IPS-18c (cell line): ENCODE data around the gene PPM1G.
A peak's percentile ranks its signal among the peaks of the same experiment; 100 is the strongest.
"Not testable (repeated sequence)": the region's sequence is repeated elsewhere in the genome, so short reads cannot be mapped to it uniquely, and the experiment has no call there.

Experiments
- H3K4me3 ChIP-seq: 2 replicates; pipeline ENCODE4 v1.7.0; 2013; ENCODE audit warnings: low read depth, mild to moderate bottlenecking, low read length, moderate library complexity; ENCODE audit not compliant: insufficient read depth
- H3K9me3 ChIP-seq: one replicate; pipeline ENCODE4 v1.6.1; 2013; ENCODE audit warnings: mild to moderate bottlenecking, low read length, moderate library complexity; ENCODE audit not compliant: control insufficient read depth, insufficient read depth

PPM1G gene

GRCh38 chr2:27409321-27410073 is at the start of gene PPM1G:
PPM1G (minus strand) TSS chr2:27409591; CDS start chr2:27409422, 169 bp downstream.
- peak within 1 kb of the TSS; percentile 93 for H3K4me3 ChIP-seq
- peaks cover 2% of the 10 kb centered on the region for H3K9me3 ChIP-seq

DNA sequence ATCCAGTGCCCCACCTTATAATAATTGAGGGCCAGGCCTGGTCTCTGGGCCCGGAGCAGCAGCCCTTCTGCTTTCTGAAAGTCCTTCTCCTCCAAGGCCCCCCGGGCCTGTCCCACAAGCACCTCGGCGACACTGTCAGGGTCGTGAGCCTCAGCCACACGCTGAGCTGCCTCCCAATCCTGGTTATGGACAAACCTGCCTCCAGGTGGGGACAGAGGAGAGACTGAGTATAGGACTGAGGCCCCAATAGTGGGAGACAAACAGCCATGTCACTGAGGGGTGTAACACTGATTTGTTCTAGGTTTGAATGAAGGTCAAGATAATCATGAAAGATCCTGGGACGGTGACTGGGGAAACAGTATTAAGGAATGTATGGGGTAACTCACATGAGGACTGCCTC is 44.6 kb upstream of the PPM1G start:
- Histone ChIP-seq H3K9me3 (no peaks in the 10 kb centered on the region), H3K4me3 (no peak overlapping the region)

DNA sequence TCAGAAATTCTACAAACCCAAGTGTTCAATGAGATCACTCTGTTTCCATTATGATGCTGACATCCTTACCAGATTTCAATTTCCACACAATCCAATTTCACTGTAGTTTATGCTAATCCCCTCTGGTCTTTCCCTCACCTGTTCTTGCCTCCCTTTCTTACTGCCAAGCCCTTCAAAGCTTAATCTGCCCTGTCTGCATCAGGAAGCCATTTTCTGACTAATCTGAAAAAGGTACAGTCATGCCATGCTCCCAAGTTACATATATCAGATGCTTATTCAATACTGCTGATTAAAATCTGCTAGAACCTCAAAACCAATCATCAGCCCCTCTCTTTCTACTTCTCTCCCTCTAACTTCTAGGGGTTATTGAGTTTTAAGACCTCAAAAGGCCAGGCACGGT is 41.7 kb upstream of the PPM1G start:
- Histone ChIP-seq H3K4me3 (no peak overlapping the region), H3K9me3 (peaks cover 2% of the 10 kb centered on the region)

DNA sequence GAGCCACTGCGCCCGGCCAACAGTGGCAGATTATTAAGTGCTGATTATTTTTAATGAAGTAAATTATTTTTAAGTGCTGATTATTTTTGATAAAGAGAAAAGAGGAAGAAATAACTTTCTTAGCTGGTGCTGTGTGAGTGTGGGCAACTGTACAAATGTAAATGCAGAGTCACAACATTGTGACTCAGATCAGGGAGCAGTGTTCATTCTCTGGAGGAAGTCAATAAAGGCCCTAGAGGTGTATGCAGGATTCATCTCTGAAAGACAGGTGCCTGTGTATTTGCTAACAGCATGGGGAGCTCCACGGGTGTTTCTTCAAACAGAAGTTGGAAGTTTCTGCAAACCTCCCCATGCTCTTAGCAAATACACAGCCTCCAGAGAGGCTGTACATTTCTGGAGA is 39.0 kb upstream of the PPM1G start:
- H3K4me3 ChIP-seq, result no peak overlapping the region
- H3K9me3 ChIP-seq, result peaks cover 2% of the 10 kb centered on the region

DNA sequence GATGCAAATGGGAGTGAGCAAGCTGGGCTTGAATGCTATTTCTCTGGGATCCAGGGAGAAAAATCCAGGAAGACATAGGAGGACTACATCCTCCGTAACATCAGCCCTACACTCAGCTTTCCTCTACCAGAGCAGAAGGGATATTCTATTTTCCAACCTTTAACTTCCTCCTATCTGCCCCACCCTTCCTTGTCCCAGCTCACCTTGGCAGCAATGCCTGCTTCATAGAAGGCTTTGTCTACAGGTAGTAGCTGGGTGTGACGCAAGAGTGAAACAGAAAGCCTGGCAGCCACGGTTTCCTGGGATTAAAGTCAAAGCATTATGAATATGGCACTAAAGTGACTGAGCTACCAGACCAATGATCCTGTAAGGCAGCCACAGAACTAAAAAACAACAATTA is 36.7 kb upstream of the PPM1G start:
- Histone ChIP-seq H3K4me3 (no peak overlapping the region), H3K9me3 (peaks cover 2% of the 10 kb centered on the region)

DNA sequence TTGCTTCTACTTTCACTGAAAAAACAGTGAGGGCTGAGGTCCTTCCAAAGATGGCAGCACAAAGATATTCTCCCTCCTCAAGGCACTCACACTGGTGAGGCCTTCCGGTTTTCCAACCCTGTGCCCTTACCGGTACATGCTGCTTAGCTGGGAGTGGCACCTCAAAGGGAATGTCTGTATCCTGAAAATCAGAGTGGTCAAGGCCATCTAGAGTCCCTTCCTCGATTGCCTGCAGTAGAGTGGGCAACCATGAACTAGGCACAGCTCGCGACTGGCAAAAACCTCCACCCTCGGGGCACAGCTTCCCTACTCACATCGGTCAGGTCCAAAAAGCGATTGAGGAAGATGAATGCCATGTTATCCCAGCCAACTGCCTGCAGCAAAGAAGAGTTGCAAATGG is 36.2 kb upstream of the PPM1G start:
- no peak overlapping the region for H3K4me3 ChIP-seq

GRCh38 chr2:27445155-27445554 is 35.8 kb upstream of the PPM1G start:
- H3K4me3 ChIP-seq, result no peak overlapping the region
- peaks cover 2% of the 10 kb centered on the region for H3K9me3 ChIP-seq

More for the DNA sequence above, 36.2 kb upstream of the PPM1G start:
- H3K9me3 ChIP-seq, result peaks cover 2% of the 10 kb centered on the region

GRCh38 chr2:27442920-27443282 is 33.5 kb upstream of the PPM1G start:
- peak overlapping the region; percentile 63 for H3K4me3 ChIP-seq
- H3K9me3 ChIP-seq, result no peaks in the 10 kb centered on the region

GRCh38 chr2:27441958-27442919 is 32.8 kb upstream of the PPM1G start, which contains the start of gene KRTCAP3:
KRTCAP3 (plus strand) TSS chr2:27442381; CDS start chr2:27442413, 32 bp downstream.
- Histone ChIP-seq H3K4me3 (peak within 1 kb of the TSS; percentile 63), H3K9me3 (no peaks in the 10 kb centered on the region)

- no peaks in the 10 kb centered on the region for H3K9me3 ChIP-seq
- H3K4me3 ChIP-seq, result no peak overlapping the region
These were observed 32.0 kb upstream of the PPM1G start for GRCh38 chr2:27441226-27441926.

GRCh38 chr2:27435628-27436027 is 26.2 kb upstream of the PPM1G start:
- Histone ChIP-seq H3K9me3 (no peaks in the 10 kb centered on the region), H3K4me3 (no peak overlapping the region)

GRCh38 chr2:27431395-27431794 is 22.0 kb upstream of the PPM1G start:
- H3K4me3 ChIP-seq, result no peak overlapping the region
- H3K9me3 ChIP-seq, result no peaks in the 10 kb centered on the region

- H3K4me3 ChIP-seq, result peak overlapping the region; percentile 98
- no peaks in the 10 kb centered on the region for H3K9me3 ChIP-seq
These were observed 19.7 kb upstream of the PPM1G start for GRCh38 chr2:27428978-27429541.

DNA sequence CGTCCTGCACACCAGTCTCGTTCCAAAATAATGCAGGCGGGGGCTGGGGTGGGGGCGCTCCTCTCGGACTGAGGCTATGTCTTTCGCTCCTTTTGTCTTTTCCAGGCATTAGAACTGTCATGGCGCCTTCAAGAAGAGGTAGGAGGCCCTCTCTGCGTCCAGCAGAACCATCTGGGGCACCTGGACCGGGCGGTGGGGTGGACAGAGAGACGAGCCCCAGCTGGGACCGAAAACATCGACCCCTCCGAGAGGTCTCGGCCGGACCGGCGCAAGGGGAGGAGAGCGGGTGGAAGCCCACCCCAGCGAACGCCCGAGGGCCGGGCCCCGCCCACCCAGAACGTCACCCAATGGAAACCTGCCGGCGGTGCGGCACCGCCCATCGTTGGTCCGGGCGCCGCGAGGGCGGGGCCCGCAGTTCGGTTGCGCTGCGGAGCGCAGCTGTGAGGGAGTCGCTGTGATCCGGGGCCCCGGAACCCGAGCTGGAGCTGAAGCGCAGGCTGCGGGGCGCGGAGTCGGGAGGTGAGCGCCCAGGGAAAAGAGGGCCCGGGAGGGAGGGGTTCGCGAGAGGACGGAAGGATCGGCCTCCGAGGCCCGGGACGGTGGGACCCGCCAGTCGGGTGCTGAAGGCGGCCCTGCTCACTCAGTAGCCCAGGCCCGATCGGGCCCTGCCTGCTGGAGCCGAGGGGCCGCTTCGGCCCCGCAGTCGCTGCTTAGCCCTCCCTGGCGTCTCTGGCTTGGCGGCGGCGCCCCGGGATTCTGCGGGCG is 19.0 kb upstream of the PPM1G start, which contains the start of gene NRBP1:
Gene NRBP1 (plus strand): TSS at position 419 of the 765 bp plus-strand sequence. CDS start 4,643 bp downstream, outside the sequence.
- no peaks in the 10 kb centered on the region for H3K9me3 ChIP-seq
- peak within 1 kb of the TSS; percentile 98 for H3K4me3 ChIP-seq

- Histone ChIP-seq H3K9me3 (no peaks in the 10 kb centered on the region), H3K4me3 (peak overlapping the region; percentile 98)
These were observed 18.4 kb upstream of the PPM1G start for GRCh38 chr2:27427863-27428212.

DNA sequence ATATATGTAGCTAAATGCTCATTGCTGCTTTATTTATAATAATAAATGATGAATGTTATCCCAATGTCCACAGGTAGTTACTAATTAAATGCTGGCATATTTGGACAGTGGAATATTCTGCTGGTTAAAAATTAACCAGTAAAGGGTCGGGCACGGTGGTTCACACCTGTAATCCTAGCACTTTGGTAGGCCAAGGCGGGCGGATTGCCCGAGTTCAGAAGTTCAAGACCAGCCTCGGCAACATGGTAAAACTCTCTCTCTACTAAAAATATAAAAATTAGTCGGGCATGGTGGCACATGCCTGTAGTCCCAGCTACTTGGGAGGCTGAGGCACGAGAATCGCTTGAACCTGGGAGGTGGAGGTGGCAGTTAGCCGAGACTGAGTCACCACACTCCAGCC is 15.6 kb upstream of the PPM1G start:
- not testable (repeated sequence) for H3K9me3 ChIP-seq, H3K4me3 ChIP-seq
